ENCODE data around the gene EXOC1.

DNA sequence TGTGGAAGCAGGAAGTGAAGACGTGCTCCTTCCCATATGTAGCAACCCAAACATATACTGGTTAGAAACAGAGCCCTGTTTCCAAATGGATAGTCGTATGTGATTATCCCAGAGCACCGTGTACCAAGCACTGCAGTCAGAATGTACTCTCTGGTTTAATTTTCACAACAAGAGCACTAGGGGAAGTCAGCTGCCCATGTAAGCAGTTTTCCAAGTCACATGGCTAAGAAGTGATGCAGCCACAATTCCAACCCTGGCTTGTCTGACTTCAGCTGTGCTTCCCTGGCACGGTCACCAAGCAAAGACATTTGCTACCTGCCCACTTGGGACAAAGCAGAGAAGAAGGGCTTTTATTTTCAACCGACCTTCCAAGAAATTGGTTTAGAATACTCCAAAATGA lies 67.1 kb downstream of the EXOC1 start:
- TF ChIP-seq, protein P1, sequence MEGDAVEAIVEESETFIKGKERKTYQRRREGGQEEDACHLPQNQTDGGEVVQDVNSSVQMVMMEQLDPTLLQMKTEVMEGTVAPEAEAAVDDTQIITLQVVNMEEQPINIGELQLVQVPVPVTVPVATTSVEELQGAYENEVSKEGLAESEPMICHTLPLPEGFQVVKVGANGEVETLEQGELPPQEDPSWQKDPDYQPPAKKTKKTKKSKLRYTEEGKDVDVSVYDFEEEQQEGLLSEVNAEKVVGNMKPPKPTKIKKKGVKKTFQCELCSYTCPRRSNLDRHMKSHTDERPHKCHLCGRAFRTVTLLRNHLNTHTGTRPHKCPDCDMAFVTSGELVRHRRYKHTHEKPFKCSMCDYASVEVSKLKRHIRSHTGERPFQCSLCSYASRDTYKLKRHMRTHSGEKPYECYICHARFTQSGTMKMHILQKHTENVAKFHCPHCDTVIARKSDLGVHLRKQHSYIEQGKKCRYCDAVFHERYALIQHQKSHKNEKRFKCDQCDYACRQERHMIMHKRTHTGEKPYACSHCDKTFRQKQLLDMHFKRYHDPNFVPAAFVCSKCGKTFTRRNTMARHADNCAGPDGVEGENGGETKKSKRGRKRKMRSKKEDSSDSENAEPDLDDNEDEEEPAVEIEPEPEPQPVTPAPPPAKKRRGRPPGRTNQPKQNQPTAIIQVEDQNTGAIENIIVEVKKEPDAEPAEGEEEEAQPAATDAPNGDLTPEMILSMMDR (conservative IDR thresholded peaks at IDR 0.05 in 1 of 2, IDR thresholded peaks at IDR 0.05 in 1 of 2; ENCODE audit: low read depth in 1 of 2, low read length in 2 of 2) = no peak
- TF ChIP-seq EZH2 (IDR thresholded peaks at IDR 0.05; ENCODE audit: low read length, missing control alignments) = no peak
